ENCODE measurements around the gene E2F4. TPM values are rescaled to one million over a fixed set of nuclear protein-coding genes. Genes with fewer than 3 reads are reported as not detected.

Gene E2F4
- total and polyA plus RNA-seq, 2 of the 13 experiments (the other 11 are each of a cell fraction or from before 2014, with no cell fraction given), result 84.8 to 91.2 TPM

DNA sequence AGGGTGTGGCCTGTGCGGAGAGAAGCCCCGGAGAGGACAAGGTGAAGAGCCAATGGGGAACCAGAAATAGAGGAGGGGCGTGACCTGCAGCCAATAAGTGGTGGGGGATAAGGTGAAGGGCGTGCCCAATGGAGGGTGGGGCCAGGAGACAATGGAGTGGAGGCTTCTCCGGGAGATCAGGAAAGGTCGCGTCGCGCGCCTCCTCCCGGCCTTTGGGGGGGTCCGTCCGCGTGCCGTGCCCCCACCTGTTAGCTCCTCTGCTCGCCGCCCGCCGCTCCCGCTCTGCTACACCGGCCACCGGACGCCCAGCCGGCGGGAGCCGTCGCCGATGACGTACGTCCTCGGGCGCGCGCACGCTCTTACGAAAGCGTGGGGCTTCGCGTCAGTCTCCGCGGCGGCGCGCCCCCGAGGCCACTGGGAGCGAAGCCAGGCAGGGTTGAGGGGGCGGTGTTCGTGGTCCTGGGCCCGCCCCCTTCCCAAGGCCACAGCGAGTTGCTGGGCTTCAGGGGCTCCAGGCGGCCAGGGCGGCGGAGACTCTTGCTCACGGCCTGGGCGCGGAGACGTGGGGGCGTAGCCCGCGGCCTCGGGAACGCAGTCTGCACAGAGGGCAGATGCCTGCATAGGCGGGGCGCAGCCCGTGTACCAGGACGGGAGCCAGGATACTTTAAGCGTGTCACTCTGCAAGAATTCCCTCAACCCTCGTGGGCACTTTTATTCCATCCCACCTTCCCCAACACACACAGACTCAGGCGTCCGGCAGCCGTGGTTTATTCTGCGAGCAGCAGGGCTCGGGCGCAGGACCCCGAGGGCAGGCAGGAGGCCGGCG lies 8.1 kb upstream of the E2F4 start, which contains the start of gene MATCAP1 (continued):
- TF ChIP-seq ZNF563 (CRISPR knock-in tag; IDR thresholded peaks at IDR 0.05), result peak; percentile 62; the same call in 1 of the 2 replicates
- peak; percentile 90 for TF ChIP-seq SMYD3 (CRISPR knock-in tag; IDR thresholded peaks at IDR 0.05)
- TF ChIP-seq HMGA1 (CRISPR knock-in tag; conservative IDR thresholded peaks at IDR 0.05), result no peak
- no peak for TF ChIP-seq ZNF20 (CRISPR knock-in tag; IDR thresholded peaks at IDR 0.05)
- TF ChIP-seq ZNF225 (CRISPR knock-in tag; IDR thresholded peaks at IDR 0.05), result 0 out of 2 replicates have a peak, but pooled peaks have one; percentile 16
- TF ChIP-seq, protein P1, sequence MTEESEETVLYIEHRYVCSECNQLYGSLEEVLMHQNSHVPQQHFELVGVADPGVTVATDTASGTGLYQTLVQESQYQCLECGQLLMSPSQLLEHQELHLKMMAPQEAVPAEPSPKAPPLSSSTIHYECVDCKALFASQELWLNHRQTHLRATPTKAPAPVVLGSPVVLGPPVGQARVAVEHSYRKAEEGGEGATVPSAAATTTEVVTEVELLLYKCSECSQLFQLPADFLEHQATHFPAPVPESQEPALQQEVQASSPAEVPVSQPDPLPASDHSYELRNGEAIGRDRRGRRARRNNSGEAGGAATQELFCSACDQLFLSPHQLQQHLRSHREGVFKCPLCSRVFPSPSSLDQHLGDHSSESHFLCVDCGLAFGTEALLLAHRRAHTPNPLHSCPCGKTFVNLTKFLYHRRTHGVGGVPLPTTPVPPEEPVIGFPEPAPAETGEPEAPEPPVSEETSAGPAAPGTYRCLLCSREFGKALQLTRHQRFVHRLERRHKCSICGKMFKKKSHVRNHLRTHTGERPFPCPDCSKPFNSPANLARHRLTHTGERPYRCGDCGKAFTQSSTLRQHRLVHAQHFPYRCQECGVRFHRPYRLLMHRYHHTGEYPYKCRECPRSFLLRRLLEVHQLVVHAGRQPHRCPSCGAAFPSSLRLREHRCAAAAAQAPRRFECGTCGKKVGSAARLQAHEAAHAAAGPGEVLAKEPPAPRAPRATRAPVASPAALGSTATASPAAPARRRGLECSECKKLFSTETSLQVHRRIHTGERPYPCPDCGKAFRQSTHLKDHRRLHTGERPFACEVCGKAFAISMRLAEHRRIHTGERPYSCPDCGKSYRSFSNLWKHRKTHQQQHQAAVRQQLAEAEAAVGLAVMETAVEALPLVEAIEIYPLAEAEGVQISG (CRISPR knock-in tag; IDR thresholded peaks at IDR 0.05), result peak; percentile 47
- TF ChIP-seq NR2F1 (CRISPR knock-in tag; IDR thresholded peaks at IDR 0.05), result peak in 1 of 2 experiments; percentile 24; a peak in 1 of 4 replicates
- no peak for TF ChIP-seq NFE2L1 (CRISPR knock-in tag; IDR thresholded peaks at IDR 0.05; ENCODE audit: borderline replicate concordance)
- TF ChIP-seq ZNF333 (CRISPR knock-in tag; IDR thresholded peaks at IDR 0.05; ENCODE audit: borderline replicate concordance), result no peak; the same call in 1 of the 2 replicates
- TF ChIP-seq, protein P2, sequence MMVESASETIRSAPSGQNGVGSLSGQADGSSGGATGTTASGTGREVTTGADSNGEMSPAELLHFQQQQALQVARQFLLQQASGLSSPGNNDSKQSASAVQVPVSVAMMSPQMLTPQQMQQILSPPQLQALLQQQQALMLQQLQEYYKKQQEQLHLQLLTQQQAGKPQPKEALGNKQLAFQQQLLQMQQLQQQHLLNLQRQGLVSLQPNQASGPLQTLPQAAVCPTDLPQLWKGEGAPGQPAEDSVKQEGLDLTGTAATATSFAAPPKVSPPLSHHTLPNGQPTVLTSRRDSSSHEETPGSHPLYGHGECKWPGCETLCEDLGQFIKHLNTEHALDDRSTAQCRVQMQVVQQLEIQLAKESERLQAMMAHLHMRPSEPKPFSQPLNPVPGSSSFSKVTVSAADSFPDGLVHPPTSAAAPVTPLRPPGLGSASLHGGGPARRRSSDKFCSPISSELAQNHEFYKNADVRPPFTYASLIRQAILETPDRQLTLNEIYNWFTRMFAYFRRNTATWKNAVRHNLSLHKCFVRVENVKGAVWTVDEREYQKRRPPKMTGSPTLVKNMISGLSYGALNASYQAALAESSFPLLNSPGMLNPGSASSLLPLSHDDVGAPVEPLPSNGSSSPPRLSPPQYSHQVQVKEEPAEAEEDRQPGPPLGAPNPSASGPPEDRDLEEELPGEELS (CRISPR knock-in tag; IDR thresholded peaks at IDR 0.05), result peak; percentile 44; the same call in 1 of the 2 replicates
- peak; percentile 22; the same call in 1 of the 2 replicates for TF ChIP-seq ZNF670 (CRISPR knock-in tag; IDR thresholded peaks at IDR 0.05; ENCODE audit: borderline replicate concordance)
- TF ChIP-seq SMAD3 (CRISPR knock-in tag; IDR thresholded peaks at IDR 0.05), result peak; percentile 60
- TF ChIP-seq ZNF850 (CRISPR knock-in tag; conservative IDR thresholded peaks at IDR 0.05), result no peak
- TF ChIP-seq, protein P3, sequence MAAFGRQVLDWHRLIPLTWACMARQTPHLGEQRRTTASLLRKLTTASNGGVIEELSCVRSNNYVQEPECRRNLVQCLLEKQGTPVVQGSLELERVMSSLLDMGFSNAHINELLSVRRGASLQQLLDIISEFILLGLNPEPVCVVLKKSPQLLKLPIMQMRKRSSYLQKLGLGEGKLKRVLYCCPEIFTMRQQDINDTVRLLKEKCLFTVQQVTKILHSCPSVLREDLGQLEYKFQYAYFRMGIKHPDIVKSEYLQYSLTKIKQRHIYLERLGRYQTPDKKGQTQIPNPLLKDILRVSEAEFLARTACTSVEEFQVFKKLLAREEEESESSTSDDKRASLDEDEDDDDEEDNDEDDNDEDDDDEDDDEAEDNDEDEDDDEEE (CRISPR knock-in tag; IDR thresholded peaks at IDR 0.05), result peak; percentile 93; the same call in 1 of the 2 replicates
- peak; percentile 76; the same call in 1 of the 2 replicates for TF ChIP-seq TSC22D2 (CRISPR knock-in tag; IDR thresholded peaks at IDR 0.05; ENCODE audit: borderline replicate concordance)
- TF ChIP-seq, protein P4, sequence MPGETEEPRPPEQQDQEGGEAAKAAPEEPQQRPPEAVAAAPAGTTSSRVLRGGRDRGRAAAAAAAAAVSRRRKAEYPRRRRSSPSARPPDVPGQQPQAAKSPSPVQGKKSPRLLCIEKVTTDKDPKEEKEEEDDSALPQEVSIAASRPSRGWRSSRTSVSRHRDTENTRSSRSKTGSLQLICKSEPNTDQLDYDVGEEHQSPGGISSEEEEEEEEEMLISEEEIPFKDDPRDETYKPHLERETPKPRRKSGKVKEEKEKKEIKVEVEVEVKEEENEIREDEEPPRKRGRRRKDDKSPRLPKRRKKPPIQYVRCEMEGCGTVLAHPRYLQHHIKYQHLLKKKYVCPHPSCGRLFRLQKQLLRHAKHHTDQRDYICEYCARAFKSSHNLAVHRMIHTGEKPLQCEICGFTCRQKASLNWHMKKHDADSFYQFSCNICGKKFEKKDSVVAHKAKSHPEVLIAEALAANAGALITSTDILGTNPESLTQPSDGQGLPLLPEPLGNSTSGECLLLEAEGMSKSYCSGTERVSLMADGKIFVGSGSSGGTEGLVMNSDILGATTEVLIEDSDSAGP (CRISPR knock-in tag; IDR thresholded peaks at IDR 0.05; ENCODE audit: borderline replicate concordance), result peak; percentile 92; the same call in 1 of the 2 replicates
- TF ChIP-seq ZNF660 (CRISPR knock-in tag; IDR thresholded peaks at IDR 0.05; ENCODE audit: borderline replicate concordance, low read depth), result no peak
- TF ChIP-seq U2AF1 (optimal IDR thresholded peaks at IDR 0.05; ENCODE audit: low read depth, low read length), result peak; percentile 76
- TF ChIP-seq GTF3A (CRISPR knock-in tag; conservative IDR thresholded peaks at IDR 0.05), result peak; percentile 37; the same call in 1 of the 2 replicates
- TF ChIP-seq, protein P5, sequence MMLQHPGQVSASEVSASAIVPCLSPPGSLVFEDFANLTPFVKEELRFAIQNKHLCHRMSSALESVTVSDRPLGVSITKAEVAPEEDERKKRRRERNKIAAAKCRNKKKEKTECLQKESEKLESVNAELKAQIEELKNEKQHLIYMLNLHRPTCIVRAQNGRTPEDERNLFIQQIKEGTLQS (CRISPR knock-in tag; IDR thresholded peaks at IDR 0.05), result peak; percentile 70
